ENCODE measurements around the gene TTC33. TPM values are rescaled to one million over a fixed set of nuclear protein-coding genes. Genes with fewer than 3 reads are reported as not detected.

The TTC33 gene
- total RNA-seq, 1 donor, result 18.6 TPM

GRCh38 chr5:40584054-40584453 is 171.7 kb downstream of the TTC33 start:
- no peak for DNase-seq (ENCODE audit: low read depth)
- H3K4me3 ChIP-seq (ENCODE audit: low read depth, low read length), result no peak overlapping the region
- no peak for TF ChIP-seq CTCF (IDR thresholded peaks at IDR 0.05; ENCODE audit: insufficient read depth, low read depth, low read length)

- H3K4me3 ChIP-seq (ENCODE audit: low read depth, low read length), result no peak overlapping the region
- TF ChIP-seq CTCF (IDR thresholded peaks at IDR 0.05; ENCODE audit: insufficient read depth, low read depth, low read length), result no peak
- DNase-seq (ENCODE audit: low read depth), result no peak
Measured at GRCh38 chr5:40578501-40579451, 177.0 kb downstream of the TTC33 start.

GRCh38 chr5:40577718-40578117 is 178.0 kb downstream of the TTC33 start:
- no peak for TF ChIP-seq CTCF (IDR thresholded peaks at IDR 0.05; ENCODE audit: insufficient read depth, low read depth, low read length)
- no peak overlapping the region for H3K4me3 ChIP-seq (ENCODE audit: low read depth, low read length)
- DNase-seq (ENCODE audit: low read depth), result no peak

GRCh38 chr5:40575921-40576320 is 179.8 kb downstream of the TTC33 start:
- H3K4me3 ChIP-seq (ENCODE audit: low read depth, low read length), result no peak overlapping the region
- no peak for DNase-seq (ENCODE audit: low read depth)
- TF ChIP-seq CTCF (IDR thresholded peaks at IDR 0.05; ENCODE audit: insufficient read depth, low read depth, low read length), result no peak

DNA sequence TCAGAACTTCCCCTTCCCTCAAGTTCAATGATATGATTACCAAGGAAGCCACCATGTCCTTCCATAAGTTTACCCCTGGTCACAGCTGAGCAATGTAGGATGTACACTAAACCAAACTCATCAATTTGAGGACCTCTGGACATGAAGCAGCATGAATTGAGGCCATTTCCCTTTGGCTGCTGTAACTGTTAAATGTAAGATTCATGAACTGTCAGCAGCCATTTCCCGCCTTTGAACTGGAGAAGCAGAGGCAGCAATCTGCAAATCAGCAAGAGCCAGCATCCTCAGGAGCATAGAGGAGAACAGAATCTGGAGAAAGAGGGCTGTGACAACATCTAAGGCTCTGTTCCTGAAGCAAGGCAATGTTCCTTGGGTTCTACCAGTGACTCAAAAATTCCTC is 180.3 kb downstream of the TTC33 start:
- no peak overlapping the region for H3K4me3 ChIP-seq (ENCODE audit: low read depth, low read length)
- no peak for TF ChIP-seq CTCF (IDR thresholded peaks at IDR 0.05; ENCODE audit: insufficient read depth, low read depth, low read length)
- no peak for DNase-seq (ENCODE audit: low read depth)

GRCh38 chr5:40572937-40573336 is 182.8 kb downstream of the TTC33 start:
- no peak overlapping the region for H3K4me3 ChIP-seq (ENCODE audit: low read depth, low read length)
- peak; percentile 64 for DNase-seq (ENCODE audit: low read depth)
- no peak for TF ChIP-seq CTCF (IDR thresholded peaks at IDR 0.05; ENCODE audit: insufficient read depth, low read depth, low read length)

Data from fibroblast of villous mesenchyme (primary cell).